NCI-H748 treated with DMSO at 0.1 percent for 48 hours (cell line): ENCODE results near the gene BRD1.
"Not testable (repeated sequence)": the region's sequence is repeated elsewhere in the genome, so short reads cannot be mapped to it uniquely, and the experiment has no call there.

ENCODE experiments used
- DNase-seq: peaks from one replicate; lab custom pipeline; 2025; lab: John Stamatoyannopoulos, UW

The BRD1 gene

DNA sequence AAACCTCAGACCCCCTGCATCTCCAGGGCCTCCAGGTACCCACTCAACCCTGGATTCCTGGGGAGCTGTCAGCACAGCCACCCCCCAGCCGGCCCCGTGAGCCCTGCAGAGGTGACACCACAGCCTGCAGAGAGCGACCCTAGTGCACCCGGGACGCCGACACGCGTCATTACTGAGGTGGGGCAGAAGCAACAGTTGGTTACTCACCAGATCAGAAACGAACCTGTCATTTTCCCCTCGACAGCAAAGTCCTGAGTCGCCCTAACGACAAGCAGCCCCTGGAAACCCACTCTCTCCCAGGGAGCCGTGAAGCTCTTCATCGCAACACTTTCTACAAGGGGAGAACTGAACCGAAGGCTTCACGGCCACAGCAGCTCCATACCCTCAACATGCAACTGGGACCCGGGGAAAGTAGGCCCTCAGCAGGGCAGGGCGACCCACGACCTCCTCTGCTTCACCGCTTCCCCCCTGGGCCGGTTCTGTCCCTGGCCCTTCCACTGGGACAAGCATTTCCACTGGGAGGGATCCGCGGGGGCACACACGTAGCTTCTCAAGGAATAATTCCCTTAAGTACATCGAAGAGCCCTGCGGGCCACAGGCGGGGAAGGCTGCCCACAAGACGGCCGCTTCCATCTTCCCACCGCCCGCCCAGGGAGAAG is 1.6 kb downstream of the BRD1 start:
- DNase-seq = no peak

DNA sequence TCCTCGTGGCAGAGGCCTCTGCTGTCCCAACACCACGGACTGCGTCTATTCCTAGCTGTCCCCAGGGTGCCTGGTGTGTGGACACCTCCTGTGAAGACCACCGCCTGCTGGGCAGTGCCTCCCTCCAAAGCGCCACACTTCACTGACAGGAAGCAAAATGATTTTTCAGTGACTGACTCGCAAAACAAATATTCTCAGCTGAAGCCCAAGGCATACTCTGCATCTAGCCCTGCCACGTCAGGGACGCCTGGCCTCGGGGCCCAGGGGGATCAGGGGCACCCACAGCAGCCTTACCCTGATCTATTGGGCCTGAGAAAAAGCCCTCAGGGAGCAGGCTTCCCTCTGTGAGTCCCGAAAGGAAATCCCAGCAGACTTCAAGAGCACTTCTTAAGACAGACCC is 2.2 kb downstream of the BRD1 start:
- no peak for DNase-seq

DNA sequence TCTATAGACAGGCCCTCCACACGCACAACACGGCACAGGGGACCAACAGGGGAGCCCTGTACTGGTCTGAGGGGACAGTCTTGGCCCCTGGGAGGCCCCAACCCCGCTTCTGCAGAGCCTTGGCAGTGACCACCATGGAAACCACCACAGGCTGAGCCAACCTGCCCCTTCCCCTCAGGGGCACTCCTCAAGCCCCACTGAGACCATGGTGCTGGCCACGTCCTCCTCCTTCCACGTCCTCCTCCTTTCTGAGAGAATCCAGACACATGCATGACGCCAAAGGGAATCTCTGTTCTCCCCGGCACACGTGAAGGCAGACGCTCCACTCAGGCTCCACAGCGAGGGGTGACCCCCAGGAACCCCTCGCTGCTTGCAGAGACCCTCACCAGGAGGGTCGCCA is 2.7 kb downstream of the BRD1 start:
- no peak for DNase-seq

DNA sequence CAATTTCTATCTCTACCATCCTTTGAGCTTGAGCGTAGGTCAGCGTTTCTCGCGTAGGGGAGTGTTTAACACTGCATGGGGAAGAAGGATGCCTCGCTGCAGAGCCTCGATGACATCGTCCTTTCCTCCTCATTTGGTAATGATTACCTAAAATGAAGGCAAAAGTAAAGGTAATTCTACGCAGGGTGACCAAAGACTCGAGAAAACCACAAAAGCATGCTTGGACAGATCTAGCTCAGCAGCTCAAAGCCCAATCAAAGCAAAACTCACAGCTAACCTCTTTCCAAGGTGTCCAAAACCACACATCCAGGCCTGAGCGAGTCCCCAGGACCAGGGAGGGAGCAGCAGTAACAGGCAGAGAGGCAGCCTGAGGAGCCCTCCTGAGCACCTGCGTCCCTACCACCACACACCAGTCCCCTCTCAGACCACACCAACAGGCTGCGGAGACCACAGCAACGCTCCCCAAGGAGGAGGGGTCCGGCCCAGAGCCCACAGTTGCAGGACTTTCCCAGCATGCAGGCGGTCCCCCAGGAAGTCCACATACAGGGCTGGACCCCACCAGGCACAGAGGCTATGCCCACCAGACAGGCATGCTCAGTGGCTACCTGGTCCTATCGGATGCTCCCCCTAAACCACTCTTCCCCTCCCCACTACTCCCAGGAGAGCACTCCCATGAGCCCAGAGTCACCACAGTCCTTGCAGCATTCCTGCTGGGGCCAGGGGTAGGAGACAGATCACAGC is 3.3 kb downstream of the BRD1 start:
- no peak for DNase-seq

DNA sequence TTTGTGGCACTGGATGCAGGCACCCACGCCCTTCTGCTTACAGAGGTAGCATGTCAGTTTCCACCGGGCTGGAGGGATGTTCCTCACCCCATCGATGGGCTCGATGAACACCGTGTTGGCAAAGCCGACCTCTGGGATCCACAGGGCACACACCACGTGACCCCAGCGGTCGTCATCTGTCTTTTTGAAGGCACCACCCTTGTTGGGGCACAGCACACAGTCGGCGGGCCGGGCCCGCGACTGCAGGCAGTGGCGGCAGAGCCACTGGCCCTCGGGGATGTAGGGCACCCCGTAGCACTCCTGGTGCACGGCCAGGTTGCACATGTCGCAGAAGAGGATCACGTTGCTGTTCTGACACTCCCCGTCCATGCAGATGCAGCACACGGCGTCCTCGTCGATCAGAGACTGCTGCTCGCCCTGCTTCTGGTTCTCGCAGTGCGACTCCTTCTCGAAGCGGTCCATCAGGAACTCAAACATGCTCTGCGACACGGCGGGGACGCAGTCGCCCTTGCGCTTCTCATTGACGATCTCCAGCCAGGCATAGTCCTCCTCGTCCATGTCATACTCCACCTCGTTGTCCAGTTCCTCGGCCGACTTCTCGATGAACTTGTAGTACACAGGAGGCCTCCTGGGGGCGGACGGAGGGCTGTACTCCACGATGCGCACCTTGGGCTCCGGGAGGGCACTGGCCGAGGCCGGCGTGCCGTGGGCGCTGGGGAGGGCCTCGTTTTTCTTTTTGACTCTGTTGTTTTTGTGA is 4.2 kb downstream of the BRD1 start:
- DNase-seq = no peak

DNA sequence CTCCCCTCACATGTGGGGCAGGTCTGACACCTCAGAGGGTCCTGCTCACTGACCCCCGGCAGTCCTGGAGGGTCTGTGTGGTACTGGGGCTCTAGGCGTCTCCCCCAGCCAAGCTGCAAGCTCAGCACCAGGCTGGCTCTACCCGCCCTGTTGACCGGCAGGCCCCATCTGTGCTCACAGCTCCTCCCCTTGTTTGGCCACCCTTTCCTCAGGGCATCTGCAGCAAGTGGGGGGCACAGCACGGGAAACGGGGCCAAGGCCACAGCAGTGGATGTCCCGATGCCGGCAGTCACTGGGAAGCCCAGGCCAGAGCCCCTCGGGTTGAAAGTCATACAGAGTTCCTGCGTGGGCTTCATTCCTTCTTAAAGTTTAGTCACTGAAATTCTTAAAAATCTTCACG is 5.9 kb downstream of the BRD1 start:
- not testable (repeated sequence) for DNase-seq

DNA sequence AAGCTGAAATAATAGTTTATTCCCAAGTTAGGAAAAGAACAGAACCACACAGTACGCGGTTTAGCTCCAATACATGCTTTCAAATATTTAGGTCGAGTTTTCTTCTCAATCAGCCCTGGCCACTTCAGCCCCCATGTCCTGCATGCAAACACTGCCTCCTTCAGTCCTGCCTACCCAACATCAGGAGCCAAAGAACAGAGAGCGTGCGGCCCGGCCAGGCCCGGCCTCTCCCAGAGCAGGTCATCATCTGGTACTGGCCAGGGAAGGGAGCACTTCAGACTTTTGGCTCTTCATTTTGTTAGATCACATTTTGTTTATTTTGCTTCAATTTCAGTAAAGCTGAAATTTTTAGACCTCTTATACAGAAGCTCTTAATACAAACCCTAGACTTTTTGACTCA is 6.7 kb downstream of the BRD1 start:
- no peak for DNase-seq

DNA sequence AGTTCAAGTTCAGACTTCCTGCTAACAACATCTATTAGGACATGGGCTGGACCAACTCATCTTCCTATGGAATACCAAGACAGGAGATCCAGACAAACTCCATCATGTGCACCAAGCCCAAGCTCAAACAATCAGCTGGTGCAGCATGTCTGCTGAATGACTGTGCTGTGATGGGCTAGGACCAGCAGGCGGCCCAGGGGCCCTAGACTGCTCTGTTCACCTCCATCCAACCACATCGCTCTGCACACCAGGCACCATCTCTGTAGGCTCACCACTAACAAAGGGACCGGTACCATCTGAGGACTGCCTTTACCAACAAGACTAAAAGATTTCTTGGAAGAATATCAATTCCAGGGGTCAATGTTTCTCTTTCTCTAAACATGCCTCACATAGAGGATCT is 10.3 kb downstream of the BRD1 start:
- no peak for DNase-seq

DNA sequence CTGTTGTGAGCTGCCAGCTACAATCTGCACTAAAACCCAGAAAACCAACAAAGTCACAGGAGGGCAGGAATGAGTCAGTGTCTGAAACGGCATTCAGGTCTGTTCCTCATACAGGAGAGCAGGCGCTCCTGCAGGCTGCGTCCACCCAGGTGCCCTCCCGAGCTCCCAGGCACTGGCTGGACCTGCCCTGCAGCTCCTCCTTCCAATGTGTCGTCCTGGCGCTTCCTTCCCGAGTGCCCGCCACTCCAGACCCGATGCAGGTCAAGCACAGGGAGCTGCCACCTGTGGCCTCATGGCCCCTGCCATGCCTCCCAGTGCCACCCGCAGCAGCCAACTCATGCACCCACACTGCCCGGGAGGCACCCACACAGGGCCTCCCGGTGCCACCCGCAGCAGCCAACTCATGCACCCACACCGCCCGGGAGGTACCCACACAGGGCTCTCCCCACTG is 12.0 kb downstream of the BRD1 start:
- DNase-seq = no peak

DNA sequence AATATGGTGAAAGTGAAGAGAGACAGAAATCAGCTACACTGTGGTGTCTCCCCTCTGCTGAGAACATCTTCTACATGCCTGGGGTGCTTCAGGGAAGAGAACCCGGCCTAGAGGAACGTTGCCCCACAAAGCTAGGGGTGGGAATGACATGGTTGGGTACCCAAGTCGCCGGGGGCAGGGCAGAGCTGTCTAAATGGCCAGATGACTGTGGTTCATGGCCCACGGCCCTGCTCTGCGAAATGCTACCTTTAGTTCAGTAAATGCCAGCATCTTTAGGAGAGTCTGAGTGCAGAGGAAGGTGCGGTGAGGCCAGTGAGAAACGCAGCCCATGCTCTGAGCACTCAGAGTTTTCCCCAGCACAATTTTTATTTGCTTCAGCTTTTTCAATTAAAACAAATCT is 12.8 kb downstream of the BRD1 start:
- no peak for DNase-seq

DNA sequence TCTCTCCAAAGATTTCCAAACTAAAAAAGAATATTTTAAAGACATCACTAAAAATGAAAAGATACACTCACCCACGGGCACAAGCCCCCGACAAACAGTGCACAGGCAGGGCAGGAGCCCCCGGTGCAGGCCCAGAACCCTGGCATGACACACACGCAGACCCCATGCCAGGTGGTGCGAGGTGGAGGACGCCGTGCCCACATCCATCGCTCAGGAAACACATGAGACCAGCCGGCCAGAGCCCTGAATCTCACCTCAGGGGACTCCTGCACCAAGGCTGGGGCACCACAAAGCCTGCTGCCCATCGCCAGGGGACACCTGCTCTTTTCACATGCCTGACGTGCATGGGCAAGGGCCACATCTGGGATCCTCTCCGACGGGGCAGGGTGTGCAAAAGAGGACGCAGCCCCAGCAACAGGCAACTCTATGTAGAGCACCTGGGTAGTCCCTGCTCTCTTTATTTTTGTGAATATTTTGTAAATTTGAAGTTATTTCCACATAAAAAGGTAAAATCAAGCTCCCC is 13.4 kb downstream of the BRD1 start:
- no peak for DNase-seq

DNA sequence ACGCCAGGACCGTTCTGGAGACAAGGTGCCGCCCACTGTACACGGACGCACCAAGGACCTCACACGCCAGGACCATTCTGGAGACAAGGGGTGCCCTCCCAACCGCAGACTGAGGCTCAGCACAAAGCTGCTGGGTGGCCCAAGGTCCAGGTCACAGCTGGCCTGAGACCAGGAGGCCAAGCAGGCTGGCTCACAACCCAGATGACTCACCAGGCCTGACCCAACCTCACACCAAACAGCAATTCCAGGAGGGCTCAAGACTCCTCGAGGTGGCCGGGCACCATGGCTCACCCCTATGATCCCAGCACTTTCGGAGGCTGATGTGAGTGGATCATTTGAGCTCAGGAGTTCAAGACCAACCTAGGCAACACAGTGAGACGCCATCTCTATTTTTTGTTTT is 14.8 kb downstream of the BRD1 start:
- DNase-seq = no peak

DNA sequence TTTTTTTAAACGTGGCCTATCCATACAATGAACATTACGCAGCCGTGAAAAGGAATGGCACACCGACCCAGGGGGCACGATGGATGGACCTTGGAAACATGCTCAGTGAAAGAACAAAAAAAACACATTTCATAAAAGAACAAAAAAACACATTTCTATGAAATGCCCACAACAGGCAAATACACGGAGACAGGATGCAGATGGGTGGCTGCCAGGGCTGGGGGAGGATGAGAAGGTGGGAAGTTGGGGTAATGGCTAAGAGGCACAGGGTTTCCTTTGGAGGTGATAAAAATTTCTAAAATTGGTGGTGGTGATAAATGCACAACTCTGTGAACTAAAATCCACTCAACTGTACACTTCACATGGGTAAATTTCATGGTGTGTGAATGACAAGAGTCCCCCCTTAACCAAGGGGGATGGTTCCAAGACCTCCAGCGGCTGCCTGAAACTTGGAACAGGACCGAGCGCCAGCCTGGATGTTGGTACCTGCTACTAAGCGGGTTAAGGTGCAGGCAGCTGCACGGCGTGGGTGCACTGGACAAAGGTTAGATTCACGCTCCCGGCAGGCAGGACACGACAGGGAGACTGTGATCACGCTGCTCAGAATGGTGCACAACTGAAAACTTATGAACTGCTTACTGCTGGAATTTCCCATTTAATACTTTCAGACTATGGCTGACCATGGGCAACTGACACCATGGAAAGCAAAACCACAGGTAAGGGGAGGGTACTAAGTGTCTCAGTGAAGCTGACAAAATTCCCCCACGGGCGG is 16.5 kb downstream of the BRD1 start:
- DNase-seq = no peak

DNA sequence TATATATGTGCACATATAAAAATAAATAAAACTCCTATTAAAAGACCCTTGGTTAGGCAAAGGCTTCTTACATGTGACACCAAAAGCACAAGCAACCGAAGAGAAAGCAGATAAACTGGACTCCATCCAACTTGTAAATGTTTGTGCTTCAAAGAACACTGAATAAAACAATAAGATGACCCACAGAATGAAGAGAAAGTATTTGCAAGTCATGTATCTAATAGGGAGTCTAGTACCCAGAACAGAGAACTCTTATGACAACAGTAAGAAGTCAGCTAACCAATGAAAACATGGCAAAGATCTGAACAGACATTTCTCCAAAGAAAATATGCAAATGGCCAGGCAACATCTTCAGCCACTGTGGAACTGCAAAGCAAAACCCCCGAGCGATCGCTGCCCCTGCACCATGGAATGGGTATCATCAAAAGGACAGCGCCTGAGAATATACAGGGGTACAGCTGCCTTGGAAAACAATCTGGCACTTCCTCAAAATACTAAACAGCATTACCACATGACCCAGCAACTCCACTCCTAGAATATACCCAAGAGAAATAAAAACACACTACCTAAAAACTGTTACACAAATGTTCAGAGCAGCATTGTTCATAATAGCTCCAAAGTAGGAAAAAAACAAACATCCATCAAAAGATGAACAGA is 17.2 kb downstream of the BRD1 start:
- DNase-seq = no peak

DNA sequence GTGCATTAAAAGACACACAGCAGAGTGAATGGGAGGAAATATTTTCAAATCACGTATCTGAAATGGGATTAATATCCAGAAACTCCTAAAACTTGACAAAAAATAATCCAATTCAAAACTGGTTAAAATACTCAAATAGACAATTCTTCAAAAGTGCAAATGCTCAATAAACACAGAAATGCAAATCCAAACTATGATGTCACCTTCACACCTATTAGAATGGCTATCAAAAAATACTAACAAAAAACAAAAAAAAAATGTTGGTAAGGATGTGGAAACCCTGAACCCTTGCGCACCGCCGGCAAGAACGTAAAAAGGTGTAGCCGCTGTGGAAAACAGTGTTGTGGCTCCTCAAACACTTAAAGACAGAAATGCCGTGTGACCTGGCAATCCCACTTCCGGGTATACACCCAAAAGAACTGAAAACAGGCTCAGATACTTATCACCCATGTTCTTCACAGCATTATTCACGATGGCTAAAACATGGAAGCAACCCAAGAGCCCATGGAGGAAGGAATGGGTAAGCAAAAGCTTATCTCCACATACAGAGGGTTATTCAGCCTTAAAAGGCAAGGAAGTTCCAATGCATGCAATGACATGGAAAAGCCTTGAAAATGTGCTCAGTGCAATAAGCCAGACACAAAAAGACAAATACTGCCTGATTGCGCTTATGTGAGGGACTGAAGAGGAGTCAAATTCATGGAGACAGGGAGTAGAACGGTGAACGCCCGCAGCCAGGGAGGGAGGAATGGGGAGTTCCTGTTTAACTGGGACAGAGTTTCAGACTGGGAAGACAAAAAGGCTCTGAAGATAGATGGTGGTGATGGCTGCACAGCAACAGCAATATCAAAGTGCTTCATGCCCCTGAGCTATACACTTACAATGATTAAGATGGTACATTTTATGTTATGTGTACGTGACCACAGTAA is 19.6 kb downstream of the BRD1 start:
- DNase-seq = no peak

DNA sequence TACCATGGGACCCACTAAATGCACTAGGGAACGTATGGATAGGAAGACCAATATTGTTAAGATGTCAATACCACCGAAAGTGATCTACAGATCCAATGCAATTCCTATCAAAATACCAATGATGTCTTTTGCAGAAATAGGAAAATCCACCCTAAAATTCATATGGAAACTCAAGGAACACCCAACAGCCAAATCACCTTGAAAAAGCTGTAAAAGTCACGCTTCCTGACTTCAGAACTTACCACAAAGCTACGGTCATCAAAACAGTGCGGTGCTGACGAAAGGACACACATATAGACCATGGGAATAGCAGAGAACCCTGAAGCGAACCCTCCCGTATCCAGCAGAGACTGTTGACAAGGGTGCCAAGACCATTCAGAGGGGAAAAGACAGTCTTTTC is 20.5 kb downstream of the BRD1 start:
- no peak for DNase-seq

DNA sequence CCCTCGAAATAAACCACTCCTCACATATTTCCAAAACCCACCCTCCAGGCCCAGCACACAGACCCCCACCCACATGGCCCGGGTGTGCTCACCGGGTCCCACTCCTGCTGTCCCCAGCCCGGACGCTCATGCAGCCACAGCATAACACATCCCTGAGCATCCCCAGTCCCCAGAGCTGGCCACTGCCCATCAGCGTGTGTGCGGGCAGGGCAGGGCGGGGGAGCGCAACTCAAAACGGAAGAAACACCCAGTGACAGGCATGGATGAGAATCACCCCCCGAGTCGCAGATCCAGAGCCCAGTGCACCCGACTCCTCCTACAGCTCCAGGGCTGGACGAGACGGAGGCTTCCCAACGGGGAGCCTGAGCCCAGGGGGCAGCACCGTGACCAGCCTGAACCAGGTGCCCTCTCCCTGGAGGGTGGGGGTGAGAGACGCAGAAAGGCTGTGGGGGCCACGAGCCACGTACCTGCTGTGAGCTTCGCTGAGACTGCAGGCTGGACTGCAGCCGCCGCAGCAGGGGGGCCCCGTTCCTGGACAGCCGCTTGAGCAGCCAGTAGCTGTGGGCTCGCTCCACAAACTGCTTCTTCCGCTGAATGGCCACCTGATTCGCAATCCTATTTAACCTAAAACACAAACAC is 23.8 kb downstream of the BRD1 start:
- no peak for DNase-seq

DNA sequence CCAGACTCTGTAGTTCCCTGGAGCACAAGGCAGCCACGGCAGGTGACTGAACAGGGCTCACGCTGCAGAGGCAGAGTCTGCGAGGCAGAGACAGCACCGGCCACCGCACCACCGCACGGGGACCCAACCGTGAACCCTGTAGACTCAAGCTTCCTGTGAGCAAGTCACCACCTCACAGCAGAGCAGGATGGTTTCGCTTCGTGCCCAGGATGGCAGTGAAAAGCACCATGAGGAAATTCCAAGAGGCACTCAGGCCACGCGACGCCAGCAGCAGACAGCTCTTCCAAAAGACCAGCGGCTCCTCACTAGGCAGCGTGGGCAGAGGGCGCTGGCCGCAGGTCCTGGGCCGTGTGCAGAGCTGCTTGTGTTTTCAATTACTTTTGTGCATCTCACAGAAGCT is 24.5 kb downstream of the BRD1 start:
- no peak for DNase-seq

DNA sequence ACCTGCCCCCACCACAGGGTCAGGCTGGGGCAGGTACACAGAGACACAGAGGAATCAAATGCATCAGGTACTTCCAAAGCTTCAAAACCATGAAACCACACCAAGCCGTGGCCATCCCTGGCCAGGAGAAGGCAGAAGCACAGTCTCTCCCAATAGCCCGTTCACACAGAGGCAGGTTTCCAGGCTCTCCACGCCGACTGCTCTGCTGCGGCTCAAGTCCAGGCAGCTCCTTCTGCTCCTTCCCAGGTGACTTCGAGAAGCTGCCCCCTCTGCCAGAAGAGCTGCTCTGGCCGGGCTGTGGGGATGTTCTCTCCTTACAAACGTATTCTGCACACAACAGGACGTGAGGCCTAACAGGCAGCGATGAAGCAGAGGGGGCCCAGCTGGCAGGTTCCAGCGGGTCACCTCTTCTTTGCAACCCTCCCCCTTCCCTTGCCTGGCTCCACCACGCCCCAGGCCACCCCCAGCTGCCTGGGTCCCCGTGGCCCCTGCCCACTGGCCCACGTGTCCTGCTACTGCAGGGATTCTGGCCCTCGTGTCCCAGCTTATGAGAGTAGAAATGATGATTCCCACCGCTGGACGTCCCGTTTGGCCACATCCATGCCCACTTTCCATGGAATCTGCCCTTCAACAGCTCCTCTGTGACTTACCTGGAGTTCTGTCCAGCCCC is 26.1 kb downstream of the BRD1 start:
- no peak for DNase-seq
